DOHH2 (cell line): ENCODE data around the gene ELK3.
A peak's percentile ranks its signal among the peaks of the same experiment; 100 is the strongest.

ENCODE experiments used
- H3F3A ChIP-seq: fragments of 200-600 bp; sonication (generic), shearing (Covaris generic); 2 replicates; pipeline ENCODE4 v1.6.0; 2016; ENCODE audit warnings: antibody characterized with exemption, mild to moderate bottlenecking; ENCODE audit not compliant: control insufficient read depth, insufficient read depth
- H3K27ac ChIP-seq: fragments of 200-600 bp; sonication (generic); 2 replicates; pipeline ENCODE4 v1.5.1; 2014; ENCODE audit warnings: low read depth, mild to moderate bottlenecking, low read length, moderate library complexity
- H3K27me3 ChIP-seq: fragments of 200-600 bp; sonication (generic); 2 replicates; pipeline ENCODE4 v1.6.1; 2014; ENCODE audit warnings: mild to moderate bottlenecking, low read length, mixed read lengths; ENCODE audit not compliant: control insufficient read depth
- H3K36me3 ChIP-seq: fragments of 200-600 bp; sonication (generic); 2 replicates; pipeline ENCODE4 v1.6.1; 2014; ENCODE audit warnings: mild to moderate bottlenecking, low read length, moderate library complexity, mixed read lengths; ENCODE audit not compliant: control insufficient read depth
- H3K4me1 ChIP-seq: fragments of 200-600 bp; sonication (generic); 2 replicates; pipeline ENCODE4 v1.6.1; 2014; ENCODE audit warnings: mild to moderate bottlenecking, low read length, mixed read lengths; ENCODE audit not compliant: control insufficient read depth
- H3K4me2 ChIP-seq: fragments of 200-600 bp; sonication (generic); 2 replicates; pipeline ENCODE4 v1.6.0; 2014; ENCODE audit warnings: mild to moderate bottlenecking, low read length, moderate library complexity
- H3K4me3 ChIP-seq: fragments of 200-600 bp; sonication (generic); 2 replicates; pipeline ENCODE4 v1.5.1; 2014; ENCODE audit warnings: mild to moderate bottlenecking, low read length, mixed read lengths
- H3K79me2 ChIP-seq: fragments of 200-600 bp; sonication (generic); 2 replicates; pipeline ENCODE4 v1.6.1; 2014; ENCODE audit warnings: mild to moderate bottlenecking, low read length, mixed read lengths; ENCODE audit not compliant: control insufficient read depth
- H3K9me2 ChIP-seq: fragments of 200-600 bp; sonication (generic); replicated peaks from 2 replicates; pipeline ENCODE4 v1.6.1; 2014; ENCODE audit warnings: mild to moderate bottlenecking, low read length, mixed read lengths; ENCODE audit not compliant: control insufficient read depth
- H3K9me3 ChIP-seq: fragments of 200-600 bp; sonication (generic); 2 replicates; pipeline ENCODE4 v1.6.1; 2014; ENCODE audit warnings: antibody characterized with exemption, low read length, mixed read lengths; ENCODE audit not compliant: control insufficient read depth, insufficient read depth
- H4K20me1 ChIP-seq: fragments of 200-600 bp; sonication (generic); 2 replicates; pipeline ENCODE4 v1.6.0; 2014; ENCODE audit warnings: low read depth, mild to moderate bottlenecking, antibody characterized with exemption, low read length, moderate library complexity; ENCODE audit not compliant: control insufficient read depth, insufficient read depth
- EZH2phosphoT487 ChIP-seq: fragments of 200-600 bp; sonication (generic); IDR thresholded peaks from 2 replicates; pipeline ENCODE4 v1.6.1; 2017; ENCODE audit warnings: borderline replicate concordance, mild to moderate bottlenecking, antibody characterized with exemption, low read length, moderate library complexity, mixed read lengths
- TF ChIP-seq, protein P1 (sequence below): fragments of 200-600 bp; sonication (generic); IDR thresholded peaks from one replicate; pipeline ENCODE4 v1.5.1; 2014; ENCODE audit warnings: antibody characterized with exemption, mild to moderate bottlenecking, low read depth, low read length; ENCODE audit not compliant: poor library complexity, severe bottlenecking

ELK3 gene

DNA sequence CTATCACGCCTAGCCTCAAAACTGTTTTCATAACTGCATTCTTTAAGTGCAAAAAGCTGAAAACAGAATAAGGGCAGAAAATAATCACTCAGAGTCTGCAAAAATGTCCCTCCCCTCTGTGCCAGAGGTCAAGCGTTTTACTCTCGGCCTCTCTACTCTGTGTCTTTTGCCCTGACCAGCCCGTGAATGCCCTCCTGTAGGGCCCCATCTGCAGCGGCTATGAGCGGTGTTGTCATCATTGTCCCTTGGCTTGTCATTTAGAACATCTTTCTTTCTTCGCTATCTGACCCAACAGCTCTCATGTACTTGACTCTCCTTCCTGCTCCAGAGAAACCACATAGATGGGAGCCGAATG is 21.7 kb downstream of the ELK3 start:
- H3K4me1 ChIP-seq = peaks cover 54% of the 10 kb centered on the region
- H4K20me1 ChIP-seq = peaks cover 6% of the 10 kb centered on the region; the same call in 1 of the 2 replicates
- peaks cover 11% of the 10 kb centered on the region for H3K36me3 ChIP-seq
- no peak overlapping the region; the same call in 1 of the 2 replicates for H3K4me3 ChIP-seq
- H3K4me2 ChIP-seq = peak overlapping the region; percentile 94; the same call in 1 of the 2 replicates
- H3F3A ChIP-seq = peaks cover 29% of the 10 kb centered on the region
- no peaks in the 10 kb centered on the region for H3K9me3 ChIP-seq
- H3K79me2 ChIP-seq = peaks cover 46% of the 10 kb centered on the region
- TF ChIP-seq, protein P1, sequence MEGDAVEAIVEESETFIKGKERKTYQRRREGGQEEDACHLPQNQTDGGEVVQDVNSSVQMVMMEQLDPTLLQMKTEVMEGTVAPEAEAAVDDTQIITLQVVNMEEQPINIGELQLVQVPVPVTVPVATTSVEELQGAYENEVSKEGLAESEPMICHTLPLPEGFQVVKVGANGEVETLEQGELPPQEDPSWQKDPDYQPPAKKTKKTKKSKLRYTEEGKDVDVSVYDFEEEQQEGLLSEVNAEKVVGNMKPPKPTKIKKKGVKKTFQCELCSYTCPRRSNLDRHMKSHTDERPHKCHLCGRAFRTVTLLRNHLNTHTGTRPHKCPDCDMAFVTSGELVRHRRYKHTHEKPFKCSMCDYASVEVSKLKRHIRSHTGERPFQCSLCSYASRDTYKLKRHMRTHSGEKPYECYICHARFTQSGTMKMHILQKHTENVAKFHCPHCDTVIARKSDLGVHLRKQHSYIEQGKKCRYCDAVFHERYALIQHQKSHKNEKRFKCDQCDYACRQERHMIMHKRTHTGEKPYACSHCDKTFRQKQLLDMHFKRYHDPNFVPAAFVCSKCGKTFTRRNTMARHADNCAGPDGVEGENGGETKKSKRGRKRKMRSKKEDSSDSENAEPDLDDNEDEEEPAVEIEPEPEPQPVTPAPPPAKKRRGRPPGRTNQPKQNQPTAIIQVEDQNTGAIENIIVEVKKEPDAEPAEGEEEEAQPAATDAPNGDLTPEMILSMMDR = no peak
- no peak for TF ChIP-seq EZH2phosphoT487
- H3K27ac ChIP-seq = no peak overlapping the region
- H3K9me2 ChIP-seq = no peaks in the 10 kb centered on the region
- no peaks in the 10 kb centered on the region for H3K27me3 ChIP-seq

DNA sequence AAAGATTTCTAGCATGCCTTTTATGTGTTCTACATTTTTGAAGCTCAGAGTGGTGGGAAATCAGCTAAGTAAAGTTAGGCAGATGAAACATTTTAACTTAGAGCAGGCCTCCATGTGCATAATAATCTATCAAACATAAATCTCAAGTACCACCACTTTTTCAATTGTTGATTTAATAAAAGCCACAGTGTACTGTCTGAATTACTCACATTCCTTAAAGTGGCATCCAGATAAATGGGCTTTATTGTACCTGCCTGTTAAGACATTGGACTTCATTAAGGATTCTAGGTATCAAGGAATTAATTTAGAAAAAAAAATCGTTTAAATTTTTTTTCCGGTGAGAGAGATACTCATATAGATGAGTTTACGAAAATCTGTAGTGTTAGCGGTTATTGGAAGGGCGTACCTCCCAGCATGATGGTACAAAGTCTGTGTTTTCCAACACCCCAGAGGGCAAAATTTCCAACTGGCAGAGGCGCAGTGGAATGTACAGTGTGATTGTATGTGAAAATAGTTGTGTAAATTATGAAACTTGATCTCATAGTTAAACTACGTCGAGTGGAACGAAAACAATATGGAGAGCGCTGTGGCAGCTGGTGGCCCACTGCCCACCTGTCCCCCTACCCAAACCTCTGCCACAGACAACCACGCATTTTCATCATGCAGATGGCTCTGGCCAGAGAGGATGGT is 25.0 kb downstream of the ELK3 start:
- peaks cover 30% of the 10 kb centered on the region for H3K79me2 ChIP-seq
- H3K4me3 ChIP-seq = no peak overlapping the region

DNA sequence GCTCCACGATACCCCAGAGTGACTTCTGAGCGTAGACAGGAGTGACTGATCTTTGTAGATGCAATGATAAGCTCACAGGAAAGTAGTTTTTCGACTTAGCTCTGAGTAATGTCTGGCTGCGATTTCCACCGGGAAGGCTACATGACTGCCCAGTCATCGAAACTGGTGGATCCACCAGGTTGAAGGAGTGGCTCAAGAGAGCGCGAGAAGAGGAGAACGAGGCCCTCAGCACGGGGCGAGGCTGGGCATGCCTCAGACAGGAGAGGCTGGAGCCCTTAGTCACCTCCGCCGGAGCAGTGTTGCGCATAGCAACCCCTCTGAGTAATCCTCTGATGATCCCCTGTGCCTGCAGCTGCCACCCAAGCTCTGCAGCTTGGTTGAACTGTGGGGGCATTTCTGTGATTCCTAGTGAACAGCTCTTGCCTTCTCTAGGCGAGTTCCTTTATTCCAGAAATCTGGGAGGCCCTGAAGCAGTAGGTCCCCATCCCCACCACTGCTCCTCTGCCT is 25.6 kb downstream of the ELK3 start:
- peaks cover 30% of the 10 kb centered on the region for H3K79me2 ChIP-seq

More for the DNA sequence above, 25.0 kb downstream of the ELK3 start:
- Histone ChIP-seq H3K4me2 (no peak overlapping the region), H3K36me3 (peaks cover 15% of the 10 kb centered on the region), H4K20me1 (peaks cover 6% of the 10 kb centered on the region; the same call in 1 of the 2 replicates), H3K4me1 (peaks cover 22% of the 10 kb centered on the region), H3K9me3 (no peaks in the 10 kb centered on the region), H3K27me3 (no peaks in the 10 kb centered on the region), H3K27ac (no peak overlapping the region), H3K9me2 (no peaks in the 10 kb centered on the region), H3F3A (peaks cover 7% of the 10 kb centered on the region)
- TF ChIP-seq, protein P1 = no peak
- TF ChIP-seq EZH2phosphoT487 = no peak

More for the DNA sequence above, 25.6 kb downstream of the ELK3 start:
- peaks cover 6% of the 10 kb centered on the region; the same call in 1 of the 2 replicates for H4K20me1 ChIP-seq
- H3K4me2 ChIP-seq = no peak overlapping the region
- peaks cover 21% of the 10 kb centered on the region for H3K36me3 ChIP-seq
- H3K9me3 ChIP-seq = no peaks in the 10 kb centered on the region
- no peak overlapping the region for H3K27ac ChIP-seq
- H3K4me1 ChIP-seq = peaks cover 16% of the 10 kb centered on the region
- TF ChIP-seq EZH2phosphoT487 = no peak
- TF ChIP-seq, protein P1 = no peak
- H3K4me3 ChIP-seq = no peak overlapping the region
- no peaks in the 10 kb centered on the region for H3K27me3 ChIP-seq
- H3K9me2 ChIP-seq = no peaks in the 10 kb centered on the region
- H3F3A ChIP-seq = peaks cover 1% of the 10 kb centered on the region
